Liver (tissue), 3 donors: ENCODE data around the gene UBA3.

Experiments
- ATF3 ChIP-seq: IDR thresholded peaks from 2 replicates; pipeline ENCODE4 v1.6.1; 2016; ENCODE audit warnings: antibody characterized with exemption
- CTCF ChIP-seq: fragments of 150-350 bp; IDR thresholded peaks from 2 replicates; pipeline ENCODE4 v1.5.1; 2017; ENCODE audit warnings: improper control_type of control experiment, low read depth, low read length; ENCODE audit not compliant: missing input control
- GABPA ChIP-seq, 2 donors: IDR thresholded peaks in 1 of 2; conservative IDR thresholded peaks in 1 of 2; 2 replicates each; pipeline ENCODE4 v1.6.1; 2016; ENCODE audit warnings: antibody characterized with exemption in 2 of 2, mild to moderate bottlenecking in 1 of 2, moderate library complexity in 1 of 2
- MAX ChIP-seq: IDR thresholded peaks from 2 replicates; pipeline ENCODE4 v1.6.1; 2016; ENCODE audit warnings: antibody characterized with exemption
- RXRA ChIP-seq, 2 donors: IDR thresholded peaks; 2 replicates each; pipeline ENCODE4 v1.6.1; 2017 to 2018; ENCODE audit warnings: antibody characterized with exemption in 2 of 2, mild to moderate bottlenecking in 1 of 2
- donor health status: healthy.
- donor health status: healthy.

GRCh38 chr3:69121950-69122349 is 41.8 kb upstream of the UBA3 start:
- TF ChIP-seq MAX, result no peak
- no peak for TF ChIP-seq ATF3
- no peak for TF ChIP-seq CTCF
- TF ChIP-seq GABPA (IDR thresholded peaks at IDR 0.05 in 1 of 2, conservative IDR thresholded peaks at IDR 0.05 in 1 of 2), result no peak
- no peak for TF ChIP-seq RXRA (IDR thresholded peaks at IDR 0.05)
